Measurements from ENCODE around the gene ZNF558.

- no peak for TF ChIP-seq JUND (IDR thresholded peaks at IDR 0.05)
- TF ChIP-seq CTCF (IDR thresholded peaks at IDR 0.05): no peak
- no peak for TF ChIP-seq RAD21 (IDR thresholded peaks at IDR 0.05; ENCODE audit: low read length)
- TF ChIP-seq REST (IDR thresholded peaks at IDR 0.05; ENCODE audit: low read depth, low read length): no peak
- TF ChIP-seq TCF12 (IDR thresholded peaks at IDR 0.05): no peak
- no peak for TF ChIP-seq NFIC (IDR thresholded peaks at IDR 0.05; ENCODE audit: borderline replicate concordance)
- TF ChIP-seq MAX (IDR thresholded peaks at IDR 0.05; ENCODE audit: low read depth): no peak
- TF ChIP-seq ELF1 (IDR thresholded peaks at IDR 0.05): no peak
- no peak for TF ChIP-seq FOXM1 (IDR thresholded peaks at IDR 0.05; ENCODE audit: low read depth)
- TF ChIP-seq GATA2 (CRISPR knock-in tag; IDR thresholded peaks at IDR 0.05): no peak
- TF ChIP-seq EP300 (IDR thresholded peaks at IDR 0.05; ENCODE audit: borderline replicate concordance in 1 of 2, low read depth in 1 of 2, low read length in 1 of 2): no peak
- TF ChIP-seq EZH2phosphoT487 (IDR thresholded peaks at IDR 0.05; ENCODE audit: borderline replicate concordance, low read depth): no peak
Measured at GRCh38 chr19:8849232-8849631, 17.1 kb upstream of the ZNF558 start.
